GM21447 (cell line): Measurements from ENCODE around the gene EIF4H.
"Not testable (repeated sequence)": the region's sequence is repeated elsewhere in the genome, so short reads cannot be mapped to it uniquely, and the experiment has no call there.

Experiments used
- ATAC-seq: cut with Tn5 transposase; IDR thresholded peaks from one replicate; pipeline ENCODE4 v1.9.1; 2021; ENCODE audit not compliant: unreplicated experiment

Gene EIF4H

GRCh38 chr7:74223711-74224510 lies 49.8 kb downstream of the EIF4H start:
- no peak for ATAC-seq

- ATAC-seq, result no peak
Observed at GRCh38 chr7:74224511-74224832, 50.3 kb downstream of the EIF4H start.

GRCh38 chr7:74224907-74225306 lies 50.8 kb downstream of the EIF4H start:
- ATAC-seq, result not testable (repeated sequence)

- no peak for ATAC-seq
Observed at GRCh38 chr7:74225400-74225799, 51.2 kb downstream of the EIF4H start.

GRCh38 chr7:74226633-74227032 lies 52.5 kb downstream of the EIF4H start:
- ATAC-seq, result no peak

GRCh38 chr7:74228951-74229900 lies 55.1 kb downstream of the EIF4H start:
- no peak for ATAC-seq

- peak; percentile 45 for ATAC-seq
Observed at GRCh38 chr7:74230446-74231231, 56.5 kb downstream of the EIF4H start.

GRCh38 chr7:74231232-74231590 lies 57.1 kb downstream of the EIF4H start:
- peak; percentile 63 for ATAC-seq

GRCh38 chr7:74233655-74234285 lies 59.6 kb downstream of the EIF4H start:
- no peak for ATAC-seq

- no peak for ATAC-seq
Observed at GRCh38 chr7:74235518-74236268, 61.5 kb downstream of the EIF4H start.

GRCh38 chr7:74236284-74236683 lies 62.1 kb downstream of the EIF4H start:
- ATAC-seq, result no peak

GRCh38 chr7:74240482-74240881 lies 66.3 kb downstream of the EIF4H start:
- no peak for ATAC-seq

- no peak for ATAC-seq
Observed at GRCh38 chr7:74242122-74242443, 67.9 kb downstream of the EIF4H start.

- no peak for ATAC-seq
Observed at GRCh38 chr7:74246497-74246896, 72.3 kb downstream of the EIF4H start.
